Measurements from ENCODE around the gene UBFD1.
"Not testable (repeated sequence)": the region's sequence is repeated elsewhere in the genome, so short reads cannot be mapped to it uniquely, and the experiment has no call there.

Gene UBFD1

GRCh38 chr16:23570992-23571632, 13.6 kb downstream of the UBFD1 start:
- DNase-seq: no peak

GRCh38 chr16:23571895-23572294, 14.4 kb downstream of the UBFD1 start:
- DNase-seq: no peak

- DNase-seq: no peak
Observed at GRCh38 chr16:23572394-23572793, 14.9 kb downstream of the UBFD1 start.

GRCh38 chr16:23573817-23574216, 16.3 kb downstream of the UBFD1 start:
- DNase-seq: no peak

GRCh38 chr16:23575834-23576233, 18.3 kb downstream of the UBFD1 start:
- no peak for DNase-seq

- no peak for DNase-seq
Observed at GRCh38 chr16:23577493-23577892, 20.0 kb downstream of the UBFD1 start.

GRCh38 chr16:23578101-23578830, 20.7 kb downstream of the UBFD1 start:
- no peak for DNase-seq

GRCh38 chr16:23579371-23579770, 21.8 kb downstream of the UBFD1 start:
- no peak for DNase-seq

GRCh38 chr16:23580391-23580790, 22.9 kb downstream of the UBFD1 start:
- no peak for DNase-seq

GRCh38 chr16:23581764-23582163, 24.2 kb downstream of the UBFD1 start:
- no peak for DNase-seq

GRCh38 chr16:23583271-23583670, 25.7 kb downstream of the UBFD1 start:
- not testable (repeated sequence) for DNase-seq

- no peak for DNase-seq
Observed at GRCh38 chr16:23584186-23585076, 26.9 kb downstream of the UBFD1 start.

- DNase-seq: peak; percentile 80
Observed at GRCh38 chr16:23587726-23588125, 30.2 kb downstream of the UBFD1 start.

- DNase-seq: no peak
Observed at GRCh38 chr16:23590181-23590580, 32.7 kb downstream of the UBFD1 start.

GRCh38 chr16:23594186-23594585, 36.7 kb downstream of the UBFD1 start:
- no peak for DNase-seq

GRCh38 chr16:23595246-23595950, 37.9 kb downstream of the UBFD1 start:
- DNase-seq: no peak

- peak; percentile 83 for DNase-seq
Observed at GRCh38 chr16:23595951-23596720, 38.6 kb downstream of the UBFD1 start, which contains the start of gene NDUFAB1. Gene NDUFAB1 (minus strand): TSS chr16:23596316. CDS start chr16:23596290, 26 bp downstream.

GRCh38 chr16:23597003-23597756, 39.7 kb downstream of the UBFD1 start:
- no peak for DNase-seq

GRCh38 chr16:23607726-23608125, 50.2 kb downstream of the UBFD1 start:
- no peak for DNase-seq

GRCh38 chr16:23608194-23608593, 50.7 kb downstream of the UBFD1 start:
- DNase-seq: no peak

- DNase-seq: no peak
Observed at GRCh38 chr16:23609929-23610328, 52.4 kb downstream of the UBFD1 start.

Measured in fibroblast of upper back skin (primary cell).